SIG-M5 (cell line): ENCODE results near the gene ATP8B4.

Experiments
- DNase-seq: peaks from one replicate; lab custom pipeline; 2025; lab: John Stamatoyannopoulos, UW

ATP8B4 gene

GRCh38 chr15:49927189-49927861, 191.7 kb downstream of the ATP8B4 start:
- DNase-seq: no peak

- no peak for DNase-seq
These were observed 192.3 kb downstream of the ATP8B4 start for GRCh38 chr15:49926740-49927139.

- DNase-seq: no peak
These were observed 195.4 kb downstream of the ATP8B4 start for GRCh38 chr15:49923671-49924070.

- no peak for DNase-seq
These were observed 200.0 kb downstream of the ATP8B4 start for GRCh38 chr15:49919034-49919433.

- DNase-seq: no peak
These were observed 200.9 kb downstream of the ATP8B4 start for GRCh38 chr15:49918121-49918520.

- no peak for DNase-seq
These were observed 202.0 kb downstream of the ATP8B4 start for GRCh38 chr15:49916998-49917397.

GRCh38 chr15:49915822-49916221, 203.2 kb downstream of the ATP8B4 start:
- no peak for DNase-seq

- DNase-seq: no peak
These were observed 210.1 kb downstream of the ATP8B4 start for GRCh38 chr15:49908933-49909295.

- DNase-seq: no peak
These were observed 210.6 kb downstream of the ATP8B4 start for GRCh38 chr15:49908236-49908932.

- no peak for DNase-seq
These were observed 212.1 kb downstream of the ATP8B4 start for GRCh38 chr15:49906966-49907365.

- DNase-seq: no peak
These were observed 213.8 kb downstream of the ATP8B4 start for GRCh38 chr15:49905221-49905620.

GRCh38 chr15:49904296-49904695, 214.7 kb downstream of the ATP8B4 start:
- DNase-seq: no peak

GRCh38 chr15:49902685-49903501, 216.1 kb downstream of the ATP8B4 start:
- no peak for DNase-seq

- DNase-seq: no peak
These were observed 216.9 kb downstream of the ATP8B4 start for GRCh38 chr15:49901996-49902684.

- DNase-seq: no peak
These were observed 217.7 kb downstream of the ATP8B4 start for GRCh38 chr15:49901321-49901720.

- DNase-seq: no peak
These were observed 218.2 kb downstream of the ATP8B4 start for GRCh38 chr15:49900903-49901235.

- no peak for DNase-seq
These were observed 218.8 kb downstream of the ATP8B4 start for GRCh38 chr15:49900006-49900902.

GRCh38 chr15:49898575-49899283, 220.3 kb downstream of the ATP8B4 start:
- DNase-seq: no peak

- no peak for DNase-seq
These were observed 220.9 kb downstream of the ATP8B4 start for GRCh38 chr15:49898097-49898496.

- DNase-seq: no peak
These were observed 223.4 kb downstream of the ATP8B4 start for GRCh38 chr15:49895347-49896223.
